CD4-positive, alpha-beta T cell treated with Interleukin-10 for 1 hour (primary cell): ENCODE data around the gene IFI44L.

Experiments used
- DNase-seq: peaks from one replicate; pipeline ENCODE4 v3.0.0-alpha.2; 2020

The IFI44L gene

GRCh38 chr1:78691995-78692747, 71.9 kb downstream of the IFI44L start:
- no peak for DNase-seq
